HepG2 (cell line): ENCODE data around the gene RILPL1. TPM values are rescaled to one million over a fixed set of nuclear protein-coding genes. Genes with fewer than 3 reads are reported as not detected.
A peak's percentile ranks its signal among the peaks of the same experiment; 100 is the strongest.

ENCODE experiments used
- ATF2 ChIP-seq: sonication (generic); formaldehyde crosslinking; IDR thresholded peaks from 2 replicates; pipeline ENCODE4 v1.4.0; 2020; ENCODE audit warnings: missing genetic modification reagents
- FOXM1 ChIP-seq: sonication (generic); formaldehyde crosslinking; IDR thresholded peaks from 2 replicates; pipeline ENCODE4 v1.5.0; 2020; ENCODE audit warnings: missing genetic modification reagents
- GTF2F1 ChIP-seq: fragments of 150-350 bp; IDR thresholded peaks from 2 replicates; pipeline ENCODE4 v1.6.1; 2014; ENCODE audit warnings: low read length
- GTF3A ChIP-seq: sonication (generic); formaldehyde crosslinking; conservative IDR thresholded peaks from 2 replicates; pipeline ENCODE4 v1.4.0; 2020; ENCODE audit warnings: mild to moderate bottlenecking, missing genetic modification reagents
- HDAC2 ChIP-seq: sonication (generic); formaldehyde crosslinking; IDR thresholded peaks from 2 replicates; pipeline ENCODE4 v1.4.0; 2020; ENCODE audit warnings: missing genetic modification reagents
- HES4 ChIP-seq: sonication (generic); formaldehyde crosslinking; IDR thresholded peaks from 2 replicates; pipeline ENCODE4 v1.9.0; 2021; ENCODE audit warnings: mild to moderate bottlenecking, missing genetic modification reagents, borderline replicate concordance
- NCOA5 ChIP-seq: sonication (generic); formaldehyde crosslinking; IDR thresholded peaks from 2 replicates; pipeline ENCODE4 v1.4.0; 2020; ENCODE audit warnings: missing genetic modification reagents
- POLR2G ChIP-seq: fragments of 200-400 bp; formaldehyde crosslinking; IDR thresholded peaks from 2 replicates; pipeline ENCODE4 v1.6.1; 2018; ENCODE audit warnings: mild to moderate bottlenecking, low read depth, low read length, moderate library complexity
- SPEN ChIP-seq: sonication (generic); formaldehyde crosslinking; IDR thresholded peaks from 2 replicates; pipeline ENCODE4 v1.5.1; 2020; ENCODE audit warnings: low read depth, mild to moderate bottlenecking, missing genetic modification reagents
- TEAD3 ChIP-seq: optimal IDR thresholded peaks from 2 replicates; pipeline ENCODE3; 2016; ENCODE audit warnings: borderline replicate concordance
- ZNF17 ChIP-seq: sonication (generic); formaldehyde crosslinking; IDR thresholded peaks from 2 replicates; pipeline ENCODE4 v1.5.0; 2020; ENCODE audit warnings: mild to moderate bottlenecking, missing genetic modification reagents
- ZNF331 ChIP-seq: sonication (generic); formaldehyde crosslinking; IDR thresholded peaks from 2 replicates; pipeline ENCODE4 v1.4.0; 2020; ENCODE audit warnings: missing genetic modification reagents
- ZNF552 ChIP-seq: sonication (generic); formaldehyde crosslinking; IDR thresholded peaks from 2 replicates; pipeline ENCODE4 v1.9.0; 2022; ENCODE audit warnings: missing genetic modification reagents, mild to moderate bottlenecking, borderline replicate concordance
- ZNF607 ChIP-seq: sonication (generic); formaldehyde crosslinking; IDR thresholded peaks from 2 replicates; pipeline ENCODE4 v1.5.1; 2020; ENCODE audit warnings: missing genetic modification reagents, mild to moderate bottlenecking, borderline replicate concordance
- ZNF619 ChIP-seq: sonication (generic); formaldehyde crosslinking; IDR thresholded peaks from 2 replicates; pipeline ENCODE4 v1.4.0; 2020; ENCODE audit warnings: mild to moderate bottlenecking, missing genetic modification reagents
- ZNF660 ChIP-seq: sonication (generic); formaldehyde crosslinking; IDR thresholded peaks from 2 replicates; pipeline ENCODE4 v1.5.1; 2020; ENCODE audit warnings: mild to moderate bottlenecking, low read depth, missing genetic modification reagents, borderline replicate concordance
- ZNF790 ChIP-seq: sonication (generic); formaldehyde crosslinking; IDR thresholded peaks from 2 replicates; pipeline ENCODE4 v1.8.0; 2022; ENCODE audit warnings: missing genetic modification reagents, mild to moderate bottlenecking, borderline replicate concordance
- ZSCAN30 ChIP-seq: sonication (generic); formaldehyde crosslinking; IDR thresholded peaks from 2 replicates; pipeline ENCODE4 v1.5.0; 2020; ENCODE audit warnings: mild to moderate bottlenecking, missing genetic modification reagents
- polyA plus RNA-seq, 8 experiments: library from polyadenylated mRNA; depleted of rRNA in 3 of 8; stranded (reverse) in 7 of 8; unstranded in 1 of 8; fragments of >200 nt; fragmentation: Illumina TruSeq in 4 of 8; extraction: Trizol in 4 of 8; gene quantifications; 2 replicates each; pipeline versions ENCODE4 v1.2.1 to v1.2.3, GENCODE V29; 2011 to 2016; ENCODE audit warnings: low read depth in 4 of 8, missing spikeins in 1 of 8, mixed read lengths in 1 of 8; ENCODE audit not compliant: insufficient read depth in 1 of 8
- total RNA-seq, 5 experiments: library from RNA; depleted of rRNA; stranded (reverse); fragments of >200 nt; fragmentation: Illumina TruSeq; extraction: Trizol; gene quantifications; 2 replicates each; pipeline ENCODE4 v1.2.3, GENCODE V29; 2016; ENCODE audit warnings: low read depth in 1 of 5
- TF ChIP-seq, protein P1 (sequence below), 2 experiments: IDR thresholded peaks; 2 replicates each; pipeline ENCODE4 v1.6.1; 2011 to 2012; ENCODE audit warnings: low read length in 2 of 2, borderline replicate concordance in 1 of 2, low read depth in 1 of 2, mild to moderate bottlenecking in 1 of 2, moderate library complexity in 1 of 2
- TF ChIP-seq, protein P2 (sequence below): sonication (generic); formaldehyde crosslinking; conservative IDR thresholded peaks from 2 replicates; pipeline ENCODE4 v1.4.0; 2020; ENCODE audit warnings: missing genetic modification reagents
- TF ChIP-seq, protein P3 (sequence below): sonication (generic); formaldehyde crosslinking; IDR thresholded peaks from 2 replicates; pipeline ENCODE4 v1.8.1; 2022; ENCODE audit warnings: low read depth, mild to moderate bottlenecking, missing genetic modification reagents

The RILPL1 gene
- total and polyA plus RNA-seq, 2 of the 13 experiments (the other 11 are each of a cell fraction or from before 2014, with no cell fraction given), result 5.8 to 28.4 TPM

DNA sequence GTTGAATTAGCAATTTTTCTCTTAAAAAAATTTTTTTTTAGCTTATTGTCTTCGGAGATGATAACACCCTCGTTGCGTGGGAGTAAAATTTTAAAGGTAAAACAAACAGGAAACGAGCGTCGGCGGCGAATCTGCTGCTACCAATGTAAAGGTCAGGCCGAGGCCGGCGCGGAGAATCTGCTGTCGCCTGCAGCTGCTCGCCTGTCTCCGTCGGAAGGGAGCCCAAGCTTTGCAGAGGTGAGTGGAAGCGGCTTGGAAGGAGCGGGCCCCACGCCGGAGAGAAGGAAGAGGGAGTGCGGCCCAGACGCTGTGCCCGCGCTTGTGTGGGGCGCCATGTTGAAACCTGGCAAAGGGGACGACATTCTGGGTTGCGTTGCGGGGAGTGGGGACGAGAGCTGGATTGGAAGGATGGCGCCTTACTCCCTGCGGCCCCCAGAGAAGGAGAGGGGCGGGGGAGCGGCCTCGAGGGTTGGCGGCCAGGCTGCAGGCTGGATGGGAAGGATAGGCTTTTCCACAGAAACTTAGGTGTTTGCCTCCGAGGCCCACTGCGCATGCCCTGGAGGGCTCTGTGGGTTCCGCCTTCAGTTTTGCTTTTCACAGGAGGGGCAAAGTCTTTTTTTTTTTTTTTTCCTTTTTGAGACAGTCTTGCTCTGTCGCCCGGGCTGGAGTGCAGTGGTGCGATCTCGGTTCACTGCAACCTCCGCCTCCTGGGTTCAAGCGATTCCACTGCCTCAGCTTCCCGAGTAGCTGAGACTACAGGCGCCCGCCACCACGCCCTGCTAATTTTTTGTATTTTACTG lies 75.3 kb downstream of the RILPL1 start, which contains the start of gene SNRNP35 (continued):
- TF ChIP-seq, protein P1, sequence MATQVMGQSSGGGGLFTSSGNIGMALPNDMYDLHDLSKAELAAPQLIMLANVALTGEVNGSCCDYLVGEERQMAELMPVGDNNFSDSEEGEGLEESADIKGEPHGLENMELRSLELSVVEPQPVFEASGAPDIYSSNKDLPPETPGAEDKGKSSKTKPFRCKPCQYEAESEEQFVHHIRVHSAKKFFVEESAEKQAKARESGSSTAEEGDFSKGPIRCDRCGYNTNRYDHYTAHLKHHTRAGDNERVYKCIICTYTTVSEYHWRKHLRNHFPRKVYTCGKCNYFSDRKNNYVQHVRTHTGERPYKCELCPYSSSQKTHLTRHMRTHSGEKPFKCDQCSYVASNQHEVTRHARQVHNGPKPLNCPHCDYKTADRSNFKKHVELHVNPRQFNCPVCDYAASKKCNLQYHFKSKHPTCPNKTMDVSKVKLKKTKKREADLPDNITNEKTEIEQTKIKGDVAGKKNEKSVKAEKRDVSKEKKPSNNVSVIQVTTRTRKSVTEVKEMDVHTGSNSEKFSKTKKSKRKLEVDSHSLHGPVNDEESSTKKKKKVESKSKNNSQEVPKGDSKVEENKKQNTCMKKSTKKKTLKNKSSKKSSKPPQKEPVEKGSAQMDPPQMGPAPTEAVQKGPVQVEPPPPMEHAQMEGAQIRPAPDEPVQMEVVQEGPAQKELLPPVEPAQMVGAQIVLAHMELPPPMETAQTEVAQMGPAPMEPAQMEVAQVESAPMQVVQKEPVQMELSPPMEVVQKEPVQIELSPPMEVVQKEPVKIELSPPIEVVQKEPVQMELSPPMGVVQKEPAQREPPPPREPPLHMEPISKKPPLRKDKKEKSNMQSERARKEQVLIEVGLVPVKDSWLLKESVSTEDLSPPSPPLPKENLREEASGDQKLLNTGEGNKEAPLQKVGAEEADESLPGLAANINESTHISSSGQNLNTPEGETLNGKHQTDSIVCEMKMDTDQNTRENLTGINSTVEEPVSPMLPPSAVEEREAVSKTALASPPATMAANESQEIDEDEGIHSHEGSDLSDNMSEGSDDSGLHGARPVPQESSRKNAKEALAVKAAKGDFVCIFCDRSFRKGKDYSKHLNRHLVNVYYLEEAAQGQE (IDR thresholded peaks at IDR 0.05; ENCODE audit: borderline replicate concordance in 1 of 2, low read depth in 1 of 2, low read length in 2 of 2), result peak in 1 of 2 experiments; percentile 33; a peak in 1 of 4 replicates
- TF ChIP-seq NCOA5 (CRISPR knock-in tag), result no peak
- TF ChIP-seq FOXM1, result no peak
- peak; percentile 40 for TF ChIP-seq HES4
- peak; percentile 88 for TF ChIP-seq POLR2G
- TF ChIP-seq ZNF607, result peak; percentile 25; the same call in 1 of the 2 replicates
- no peak for TF ChIP-seq ZNF790 (CRISPR knock-in tag)
- TF ChIP-seq ZSCAN30 (CRISPR knock-in tag), result no peak
- peak; percentile 66; the same call in 1 of the 2 replicates for TF ChIP-seq ZNF331 (CRISPR knock-in tag)
- TF ChIP-seq GTF3A (CRISPR knock-in tag), result no peak
- TF ChIP-seq, protein P2, sequence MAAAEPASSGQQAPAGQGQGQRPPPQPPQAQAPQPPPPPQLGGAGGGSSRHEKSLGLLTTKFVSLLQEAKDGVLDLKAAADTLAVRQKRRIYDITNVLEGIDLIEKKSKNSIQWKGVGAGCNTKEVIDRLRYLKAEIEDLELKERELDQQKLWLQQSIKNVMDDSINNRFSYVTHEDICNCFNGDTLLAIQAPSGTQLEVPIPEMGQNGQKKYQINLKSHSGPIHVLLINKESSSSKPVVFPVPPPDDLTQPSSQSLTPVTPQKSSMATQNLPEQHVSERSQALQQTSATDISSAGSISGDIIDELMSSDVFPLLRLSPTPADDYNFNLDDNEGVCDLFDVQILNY (CRISPR knock-in tag), result peak; percentile 41; the same call in 1 of the 2 replicates
- TF ChIP-seq HDAC2, result peak; percentile 72
- TF ChIP-seq ZNF619, result peak; percentile 59; the same call in 1 of the 2 replicates
- peak; percentile 17; the same call in 1 of the 2 replicates for TF ChIP-seq ZNF552
- TF ChIP-seq, protein P3, sequence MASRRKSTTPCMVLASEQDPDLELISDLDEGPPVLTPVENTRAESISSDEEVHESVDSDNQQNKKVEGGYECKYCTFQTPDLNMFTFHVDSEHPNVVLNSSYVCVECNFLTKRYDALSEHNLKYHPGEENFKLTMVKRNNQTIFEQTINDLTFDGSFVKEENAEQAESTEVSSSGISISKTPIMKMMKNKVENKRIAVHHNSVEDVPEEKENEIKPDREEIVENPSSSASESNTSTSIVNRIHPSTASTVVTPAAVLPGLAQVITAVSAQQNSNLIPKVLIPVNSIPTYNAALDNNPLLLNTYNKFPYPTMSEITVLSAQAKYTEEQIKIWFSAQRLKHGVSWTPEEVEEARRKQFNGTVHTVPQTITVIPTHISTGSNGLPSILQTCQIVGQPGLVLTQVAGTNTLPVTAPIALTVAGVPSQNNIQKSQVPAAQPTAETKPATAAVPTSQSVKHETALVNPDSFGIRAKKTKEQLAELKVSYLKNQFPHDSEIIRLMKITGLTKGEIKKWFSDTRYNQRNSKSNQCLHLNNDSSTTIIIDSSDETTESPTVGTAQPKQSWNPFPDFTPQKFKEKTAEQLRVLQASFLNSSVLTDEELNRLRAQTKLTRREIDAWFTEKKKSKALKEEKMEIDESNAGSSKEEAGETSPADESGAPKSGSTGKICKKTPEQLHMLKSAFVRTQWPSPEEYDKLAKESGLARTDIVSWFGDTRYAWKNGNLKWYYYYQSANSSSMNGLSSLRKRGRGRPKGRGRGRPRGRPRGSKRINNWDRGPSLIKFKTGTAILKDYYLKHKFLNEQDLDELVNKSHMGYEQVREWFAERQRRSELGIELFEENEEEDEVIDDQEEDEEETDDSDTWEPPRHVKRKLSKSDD (CRISPR knock-in tag), result 0 out of 2 replicates have a peak, but pooled peaks have one; percentile 39
- no peak for TF ChIP-seq ZNF17 (CRISPR knock-in tag)
- no peak for TF ChIP-seq ZNF660
- TF ChIP-seq ATF2 (CRISPR knock-in tag), result 0 out of 2 replicates have a peak, but pooled peaks have one; percentile 21
- TF ChIP-seq TEAD3 (CRISPR knock-in tag), result peak; percentile 66
- peak; percentile 80 for TF ChIP-seq SPEN (CRISPR knock-in tag)
- no peak for TF ChIP-seq GTF2F1
